Measurements from ENCODE around the gene ZNF415.

Gene ZNF415

DNA sequence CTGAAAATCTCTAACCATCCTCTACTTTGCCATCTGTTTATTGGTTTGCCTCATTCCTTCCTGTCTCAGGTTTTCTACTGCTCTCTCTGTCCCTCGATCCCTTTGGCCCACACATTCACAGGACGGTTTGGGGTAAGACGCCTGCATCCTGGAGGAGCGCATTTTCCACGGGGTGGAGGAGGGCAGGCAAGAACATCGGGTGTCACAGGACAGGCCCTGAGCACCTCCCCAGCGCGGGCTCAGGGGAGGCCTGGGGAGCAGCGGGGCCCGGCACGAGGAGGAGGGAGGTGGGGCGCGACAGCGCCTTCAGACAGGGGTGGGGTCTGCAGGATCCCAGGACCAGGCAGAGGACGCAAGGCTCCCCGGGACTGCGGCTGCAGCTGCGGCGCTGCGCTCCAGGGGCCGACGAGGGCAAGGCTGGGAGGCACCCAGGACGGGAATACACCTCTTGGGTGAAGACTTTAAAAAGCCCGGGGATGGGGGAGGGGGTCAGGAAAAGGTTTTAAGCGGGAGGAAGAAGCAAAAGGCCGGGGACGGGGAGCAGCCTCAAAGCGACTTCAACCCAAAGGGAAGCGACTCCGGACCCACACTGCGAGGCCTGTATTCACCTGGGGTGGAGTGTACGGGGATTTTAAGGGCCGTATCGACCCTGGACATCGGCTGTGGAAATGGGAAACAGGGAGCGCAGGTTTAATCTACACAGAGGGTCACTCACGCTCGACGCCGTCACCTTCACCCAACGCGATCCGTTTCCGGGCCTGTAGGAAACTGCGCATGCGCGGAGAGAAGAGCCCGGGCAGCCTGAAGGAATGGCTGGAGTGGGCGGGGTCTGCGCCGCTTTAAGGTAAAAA is at the start of gene ZNF415:
Gene ZNF415 (minus strand): TSS at position 770 of the 851 bp plus-strand sequence. CDS start 10,234 bp downstream, outside the sequence.
- H3K27ac ChIP-seq = no peak within 1 kb of the TSS
- TF ChIP-seq ZFX (IDR thresholded peaks at IDR 0.05; ENCODE audit: borderline replicate concordance) = no peak
- TF ChIP-seq, protein P1, sequence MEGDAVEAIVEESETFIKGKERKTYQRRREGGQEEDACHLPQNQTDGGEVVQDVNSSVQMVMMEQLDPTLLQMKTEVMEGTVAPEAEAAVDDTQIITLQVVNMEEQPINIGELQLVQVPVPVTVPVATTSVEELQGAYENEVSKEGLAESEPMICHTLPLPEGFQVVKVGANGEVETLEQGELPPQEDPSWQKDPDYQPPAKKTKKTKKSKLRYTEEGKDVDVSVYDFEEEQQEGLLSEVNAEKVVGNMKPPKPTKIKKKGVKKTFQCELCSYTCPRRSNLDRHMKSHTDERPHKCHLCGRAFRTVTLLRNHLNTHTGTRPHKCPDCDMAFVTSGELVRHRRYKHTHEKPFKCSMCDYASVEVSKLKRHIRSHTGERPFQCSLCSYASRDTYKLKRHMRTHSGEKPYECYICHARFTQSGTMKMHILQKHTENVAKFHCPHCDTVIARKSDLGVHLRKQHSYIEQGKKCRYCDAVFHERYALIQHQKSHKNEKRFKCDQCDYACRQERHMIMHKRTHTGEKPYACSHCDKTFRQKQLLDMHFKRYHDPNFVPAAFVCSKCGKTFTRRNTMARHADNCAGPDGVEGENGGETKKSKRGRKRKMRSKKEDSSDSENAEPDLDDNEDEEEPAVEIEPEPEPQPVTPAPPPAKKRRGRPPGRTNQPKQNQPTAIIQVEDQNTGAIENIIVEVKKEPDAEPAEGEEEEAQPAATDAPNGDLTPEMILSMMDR (IDR thresholded peaks at IDR 0.05) = no peak

DNA sequence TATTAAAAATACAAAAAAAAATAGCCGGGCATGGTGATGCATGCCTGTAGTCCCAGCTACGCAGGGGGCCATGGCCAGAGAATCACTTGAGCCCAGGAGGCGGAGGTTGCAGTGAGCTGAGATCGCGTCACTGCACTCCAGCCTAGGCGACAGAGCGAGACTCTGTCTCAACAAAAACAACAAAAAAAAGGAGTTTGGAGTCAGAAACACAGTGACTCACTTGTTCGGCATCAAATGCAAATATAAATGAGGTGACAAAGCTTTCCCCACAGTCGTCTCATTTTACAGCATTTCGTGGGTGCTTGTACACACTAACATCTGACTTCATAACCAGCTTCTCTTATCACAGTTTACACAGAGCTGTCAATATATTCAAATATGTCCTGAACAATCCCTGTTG is 49.5 kb upstream of the ZNF415 start:
- TF ChIP-seq ZFX (IDR thresholded peaks at IDR 0.05; ENCODE audit: borderline replicate concordance) = no peak
- TF ChIP-seq, protein P1 (IDR thresholded peaks at IDR 0.05) = no peak
- no peak overlapping the region for H3K27ac ChIP-seq

DNA sequence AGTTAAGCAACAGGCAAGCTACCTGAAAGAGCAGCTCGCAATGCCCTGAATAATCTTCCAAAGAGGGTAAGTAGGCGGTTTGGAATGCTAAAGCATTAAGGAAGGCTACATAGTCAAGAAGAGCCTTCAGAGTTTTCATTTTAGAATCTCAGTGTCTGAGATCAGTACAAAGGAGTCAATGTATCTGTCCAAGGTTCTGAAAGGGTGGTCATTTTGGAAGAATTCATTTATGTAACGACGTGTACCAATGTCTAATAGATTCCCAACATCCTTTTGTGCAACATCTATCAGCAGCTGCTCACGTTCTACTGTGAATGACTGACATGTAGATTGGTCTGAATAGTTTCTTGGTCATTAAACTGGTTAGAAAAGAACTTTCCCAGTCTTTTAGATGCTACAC is 45.3 kb upstream of the ZNF415 start:
- H3K27ac ChIP-seq = no peak overlapping the region
- TF ChIP-seq ZFX (IDR thresholded peaks at IDR 0.05; ENCODE audit: borderline replicate concordance) = no peak
- TF ChIP-seq, protein P1 (IDR thresholded peaks at IDR 0.05) = no peak

DNA sequence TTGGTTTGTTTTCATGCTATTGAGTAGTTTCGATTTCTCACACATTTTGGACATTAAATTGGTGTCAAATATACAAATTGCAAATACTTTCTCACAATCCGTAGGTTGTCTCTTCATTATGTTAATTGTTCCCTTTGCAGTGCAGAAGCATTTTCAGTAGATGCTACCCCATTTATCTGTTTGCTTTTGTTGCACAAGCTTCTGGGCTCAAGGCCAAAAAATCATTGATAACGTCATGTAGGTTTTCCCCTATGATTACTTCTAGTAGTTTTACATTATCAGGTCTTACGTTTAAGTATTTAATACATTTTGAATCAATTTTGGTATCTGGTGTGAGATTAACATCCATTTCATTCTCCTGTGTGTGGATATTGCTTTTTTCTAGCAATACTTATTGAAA is 40.2 kb upstream of the ZNF415 start:
- no peak for TF ChIP-seq ZFX (IDR thresholded peaks at IDR 0.05; ENCODE audit: borderline replicate concordance)
- TF ChIP-seq, protein P1 (IDR thresholded peaks at IDR 0.05) = no peak

DNA sequence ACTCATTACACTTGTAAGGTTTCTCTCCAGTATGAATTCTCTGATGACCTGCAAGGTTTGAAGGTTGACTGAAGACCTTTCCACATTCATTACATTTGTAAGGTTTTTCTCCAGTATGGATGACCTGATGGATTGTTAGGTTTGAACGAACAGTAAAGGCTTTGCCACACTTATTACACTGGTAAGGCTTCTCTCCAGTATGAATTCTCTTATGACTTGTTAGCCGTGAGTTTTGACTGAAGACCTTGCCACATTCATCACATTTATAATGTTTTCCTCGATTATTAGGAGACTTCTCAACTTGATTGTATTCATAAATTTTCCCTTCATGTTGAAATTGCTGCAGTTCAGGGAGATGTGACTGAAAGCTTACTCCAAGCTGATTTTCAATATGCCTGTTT is 33.0 kb upstream of the ZNF415 start:
- no peak for TF ChIP-seq ZFX (IDR thresholded peaks at IDR 0.05; ENCODE audit: borderline replicate concordance)
- TF ChIP-seq, protein P1 (IDR thresholded peaks at IDR 0.05) = no peak
- H3K27ac ChIP-seq = no peak overlapping the region

More for the DNA sequence above, 40.2 kb upstream of the ZNF415 start:
- H3K27ac ChIP-seq = no peak overlapping the region

DNA sequence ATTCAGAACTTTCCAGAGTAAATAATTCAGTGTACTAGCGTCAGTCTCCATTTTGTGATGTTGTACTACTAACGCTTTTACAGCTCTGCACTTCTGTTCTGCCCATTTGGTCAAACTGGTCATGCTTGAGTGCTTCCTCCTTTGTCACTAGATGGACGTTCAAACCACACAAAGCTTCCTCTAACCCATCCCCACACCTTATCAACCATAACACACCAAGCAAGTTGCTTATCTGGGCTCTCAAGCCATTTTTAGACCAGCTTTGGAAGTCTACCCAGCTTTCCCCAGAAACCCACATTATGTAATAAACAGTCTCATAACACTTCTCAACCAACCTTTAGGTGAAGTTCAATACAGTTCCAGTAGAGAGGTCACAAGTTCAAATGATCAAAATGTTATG is 28.4 kb upstream of the ZNF415 start:
- TF ChIP-seq, protein P1 (IDR thresholded peaks at IDR 0.05) = no peak
- TF ChIP-seq ZFX (IDR thresholded peaks at IDR 0.05; ENCODE audit: borderline replicate concordance) = no peak
- no peak overlapping the region for H3K27ac ChIP-seq

DNA sequence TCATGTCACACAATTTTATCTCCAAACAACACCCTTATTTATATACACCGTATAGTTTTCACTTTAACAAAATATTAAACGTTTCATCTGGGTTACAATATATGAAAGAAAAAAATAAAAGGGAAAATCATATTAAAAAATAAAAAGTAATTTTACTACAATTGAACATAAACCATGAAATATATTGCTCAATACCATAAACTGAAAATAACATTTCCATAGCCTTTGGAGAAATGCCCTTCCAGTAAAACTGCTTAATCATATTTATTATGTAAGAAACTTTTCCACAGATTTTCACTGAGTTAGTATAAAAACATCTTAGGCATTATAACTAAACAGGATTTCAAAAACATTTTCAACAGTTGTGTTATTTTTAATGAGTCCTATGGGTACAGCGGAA is 27.6 kb upstream of the ZNF415 start:
- TF ChIP-seq, protein P1 (IDR thresholded peaks at IDR 0.05) = no peak
- TF ChIP-seq ZFX (IDR thresholded peaks at IDR 0.05; ENCODE audit: borderline replicate concordance) = no peak
- no peak overlapping the region for H3K27ac ChIP-seq
